ENCODE measurements around the gene MAN1C1. TPM values are rescaled to one million over a fixed set of nuclear protein-coding genes. Genes with fewer than 3 reads are reported as not detected.

The MAN1C1 gene
- total RNA-seq, 1 experiment from 2014 or later, result 1.2 TPM

DNA sequence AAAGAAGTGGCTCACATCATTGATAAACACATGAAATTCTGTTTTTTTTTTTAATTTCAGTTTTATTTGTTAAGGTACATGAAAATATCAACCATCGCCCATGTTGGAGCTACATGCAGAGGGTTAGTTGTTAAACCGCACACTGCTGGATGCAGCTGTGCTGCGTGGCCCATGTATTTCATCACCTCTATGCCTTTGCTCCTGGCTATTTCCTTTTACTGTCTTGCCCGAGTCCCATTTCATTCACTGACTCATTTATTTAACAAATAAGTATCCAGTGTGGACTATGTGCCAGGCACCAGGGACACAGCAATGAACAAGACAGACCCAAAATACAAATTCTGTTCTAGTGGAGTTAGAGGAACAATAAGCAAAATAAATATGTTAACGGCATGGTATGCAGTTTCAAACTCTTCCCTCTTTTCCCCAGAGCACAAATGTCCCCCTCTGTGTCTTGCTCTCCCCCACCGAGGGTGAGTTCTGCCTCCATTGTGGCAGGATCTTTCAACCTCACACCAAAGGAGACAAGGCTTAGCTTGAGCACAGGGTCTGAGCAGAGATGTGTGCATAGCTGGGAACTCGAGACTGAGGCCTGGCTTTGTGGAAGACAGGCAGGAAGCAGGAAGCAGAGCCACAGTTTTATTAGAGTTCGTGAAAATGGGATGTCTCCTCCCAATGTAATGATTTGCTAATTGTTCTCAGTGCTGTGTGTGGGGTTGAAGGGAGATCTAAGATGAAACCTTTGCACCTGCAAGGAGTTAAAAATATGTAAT, 44.6 kb downstream of the MAN1C1 start:
- Histone ChIP-seq H3K27ac (ENCODE audit: low read depth, low read length) (no peak overlapping the region), H3K4me3 (replicated peaks in 1 of 2; ENCODE audit: low read depth in 1 of 2, low read length in 2 of 2) (no peak overlapping the region), H3K79me2 (ENCODE audit: insufficient read depth, low read length) (no peaks in the 10 kb centered on the region), H3K9me2 (ENCODE audit: insufficient read depth) (no peaks in the 10 kb centered on the region), H3K36me3 (ENCODE audit: control insufficient read depth in 1 of 2, insufficient read depth in 2 of 2, low read length in 2 of 2) (no peaks in the 10 kb centered on the region), H2AFZ (ENCODE audit: low read depth, low read length, poor library complexity, severe bottlenecking) (no peak overlapping the region), H3K9ac (ENCODE audit: low read length) (no peak overlapping the region), H3K4me1 (ENCODE audit: control insufficient read depth in 1 of 2, insufficient read depth in 2 of 2, low read length in 2 of 2) (no peaks in the 10 kb centered on the region), H3K9me3 (ENCODE audit: control insufficient read depth in 1 of 2, insufficient read depth in 1 of 2, low read depth in 1 of 2, low read length in 2 of 2) (no peaks in the 10 kb centered on the region), H3K4me2 (ENCODE audit: low read length) (no peak overlapping the region), H3K27me3 (ENCODE audit: insufficient read depth, low read length) (no peaks in the 10 kb centered on the region), H4K20me1 (ENCODE audit: insufficient read depth) (no peaks in the 10 kb centered on the region)
- TF ChIP-seq EZH2 (IDR thresholded peaks at IDR 0.05), result no peak
- no peak for TF ChIP-seq FOSL1 (IDR thresholded peaks at IDR 0.05; ENCODE audit: low read depth)
- no peak for TF ChIP-seq YY1 (IDR thresholded peaks at IDR 0.05; ENCODE audit: extremely low read depth, insufficient replicate concordance, low read depth, low read length)
- ATAC-seq (no peak), DNase-seq (ENCODE audit: low read depth, low spot score) (no peak)
- intact Hi-C loops (cut with micrococcal nuclease), result no loop called here
- ChIA-PET RAD21 (ENCODE audit: low non-redundant PET in 1 of 2, low total read pairs in 2 of 2, uncharacterized antibody in 2 of 2, unreplicated experiment in 2 of 2) (no interaction called here), CTCF (no interaction called here), POLR2A (no interaction called here)
- no TSS peak for BruUV-seq (replicated peaks)

DNA sequence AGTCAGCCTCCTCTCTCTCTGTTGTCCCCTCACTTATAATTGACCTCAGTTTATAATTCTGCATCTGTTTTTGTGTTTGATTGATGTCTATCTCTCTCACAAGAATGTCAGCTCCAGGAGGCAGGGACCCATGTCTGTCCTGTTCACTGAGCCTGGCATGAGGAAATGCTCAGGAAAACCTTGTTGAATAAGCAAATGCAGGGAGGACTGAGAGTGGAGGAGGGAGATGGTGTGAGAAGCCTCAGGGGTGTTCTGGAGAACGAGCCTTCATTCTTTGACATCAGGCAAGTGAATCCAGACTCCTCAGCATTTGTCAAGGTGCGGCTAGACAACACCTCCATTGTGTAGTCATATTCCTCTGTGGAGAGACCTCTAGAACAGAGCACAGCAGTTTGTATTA, 45.5 kb downstream of the MAN1C1 start:
- intact Hi-C loops (cut with micrococcal nuclease), result no loop called here
- H3K9me3 ChIP-seq (ENCODE audit: control insufficient read depth in 1 of 2, insufficient read depth in 1 of 2, low read depth in 1 of 2, low read length in 2 of 2), result no peaks in the 10 kb centered on the region
- no peaks in the 10 kb centered on the region for H3K27me3 ChIP-seq (ENCODE audit: insufficient read depth, low read length)
- POLR2A ChIA-PET, result no interaction called here
- CTCF ChIA-PET, result no interaction called here
- no peaks in the 10 kb centered on the region for H3K79me2 ChIP-seq (ENCODE audit: insufficient read depth, low read length)
- no peak overlapping the region for H3K4me2 ChIP-seq (ENCODE audit: low read length)
- no TSS peak for BruUV-seq (replicated peaks)
- no peaks in the 10 kb centered on the region for H4K20me1 ChIP-seq (ENCODE audit: insufficient read depth)
- no peak overlapping the region for H3K27ac ChIP-seq (ENCODE audit: low read depth, low read length)
- H3K9ac ChIP-seq (ENCODE audit: low read length), result no peak overlapping the region
- H2AFZ ChIP-seq (ENCODE audit: low read depth, low read length, poor library complexity, severe bottlenecking), result no peak overlapping the region
- H3K4me3 ChIP-seq (replicated peaks in 1 of 2; ENCODE audit: low read depth in 1 of 2, low read length in 2 of 2), result no peak overlapping the region
- RAD21 ChIA-PET (ENCODE audit: low non-redundant PET in 1 of 2, low total read pairs in 2 of 2, uncharacterized antibody in 2 of 2, unreplicated experiment in 2 of 2), result no interaction called here
- DNase-seq (ENCODE audit: low read depth, low spot score) (no peak), ATAC-seq (no peak)
- no peaks in the 10 kb centered on the region for H3K9me2 ChIP-seq (ENCODE audit: insufficient read depth)
- no peaks in the 10 kb centered on the region for H3K36me3 ChIP-seq (ENCODE audit: control insufficient read depth in 1 of 2, insufficient read depth in 2 of 2, low read length in 2 of 2)
- H3K4me1 ChIP-seq (ENCODE audit: control insufficient read depth in 1 of 2, insufficient read depth in 2 of 2, low read length in 2 of 2), result no peaks in the 10 kb centered on the region
- TF ChIP-seq SIN3A (IDR thresholded peaks at IDR 0.05; ENCODE audit: low read depth), result no peak
- TF ChIP-seq ELF1 (IDR thresholded peaks at IDR 0.05; ENCODE audit: borderline replicate concordance, low read depth), result no peak
- TF ChIP-seq CEBPB (IDR thresholded peaks at IDR 0.05; ENCODE audit: low read depth), result no peak
- no peak for TF ChIP-seq EZH2 (IDR thresholded peaks at IDR 0.05)
- no peak for TF ChIP-seq FOSL1 (IDR thresholded peaks at IDR 0.05; ENCODE audit: low read depth)
- no peak for TF ChIP-seq SP1 (IDR thresholded peaks at IDR 0.05; ENCODE audit: low read depth)
- TF ChIP-seq JUND (IDR thresholded peaks at IDR 0.05), result no peak
- no peak for TF ChIP-seq EZH2phosphoT487 (IDR thresholded peaks at IDR 0.05; ENCODE audit: borderline replicate concordance)
- TF ChIP-seq ZNF274 (IDR thresholded peaks at IDR 0.05; ENCODE audit: low read depth, low read length), result no peak
- TF ChIP-seq RAD21 (IDR thresholded peaks at IDR 0.05; ENCODE audit: low read depth), result no peak
- TF ChIP-seq, protein P1, sequence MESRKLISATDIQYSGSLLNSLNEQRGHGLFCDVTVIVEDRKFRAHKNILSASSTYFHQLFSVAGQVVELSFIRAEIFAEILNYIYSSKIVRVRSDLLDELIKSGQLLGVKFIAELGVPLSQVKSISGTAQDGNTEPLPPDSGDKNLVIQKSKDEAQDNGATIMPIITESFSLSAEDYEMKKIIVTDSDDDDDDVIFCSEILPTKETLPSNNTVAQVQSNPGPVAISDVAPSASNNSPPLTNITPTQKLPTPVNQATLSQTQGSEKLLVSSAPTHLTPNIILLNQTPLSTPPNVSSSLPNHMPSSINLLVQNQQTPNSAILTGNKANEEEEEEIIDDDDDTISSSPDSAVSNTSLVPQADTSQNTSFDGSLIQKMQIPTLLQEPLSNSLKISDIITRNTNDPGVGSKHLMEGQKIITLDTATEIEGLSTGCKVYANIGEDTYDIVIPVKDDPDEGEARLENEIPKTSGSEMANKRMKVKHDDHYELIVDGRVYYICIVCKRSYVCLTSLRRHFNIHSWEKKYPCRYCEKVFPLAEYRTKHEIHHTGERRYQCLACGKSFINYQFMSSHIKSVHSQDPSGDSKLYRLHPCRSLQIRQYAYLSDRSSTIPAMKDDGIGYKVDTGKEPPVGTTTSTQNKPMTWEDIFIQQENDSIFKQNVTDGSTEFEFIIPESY (IDR thresholded peaks at IDR 0.05; ENCODE audit: extremely low read depth, insufficient replicate concordance, low read length), result no peak
- no peak for TF ChIP-seq EGR1 (IDR thresholded peaks at IDR 0.05; ENCODE audit: low read depth)
- no peak for TF ChIP-seq MAX (IDR thresholded peaks at IDR 0.05)
- TF ChIP-seq POLR2AphosphoS5 (IDR thresholded peaks at IDR 0.05; ENCODE audit: low read depth, low read length), result no peak
- no peak for TF ChIP-seq CBX3 (IDR thresholded peaks at IDR 0.05; ENCODE audit: low read depth)

Data from HCT116 (cell line).